C1 segment of cervical spinal cord (tissue), 14 donors: ENCODE results near the gene GATA1.
"Not testable (repeated sequence)": the region's sequence is repeated elsewhere in the genome, so short reads cannot be mapped to it uniquely, and the experiment has no call there.

Experiments
- DNase-seq, 14 donors: peaks; one replicate each; lab custom pipeline; 2025; lab: John Stamatoyannopoulos, UW

The GATA1 gene

DNA sequence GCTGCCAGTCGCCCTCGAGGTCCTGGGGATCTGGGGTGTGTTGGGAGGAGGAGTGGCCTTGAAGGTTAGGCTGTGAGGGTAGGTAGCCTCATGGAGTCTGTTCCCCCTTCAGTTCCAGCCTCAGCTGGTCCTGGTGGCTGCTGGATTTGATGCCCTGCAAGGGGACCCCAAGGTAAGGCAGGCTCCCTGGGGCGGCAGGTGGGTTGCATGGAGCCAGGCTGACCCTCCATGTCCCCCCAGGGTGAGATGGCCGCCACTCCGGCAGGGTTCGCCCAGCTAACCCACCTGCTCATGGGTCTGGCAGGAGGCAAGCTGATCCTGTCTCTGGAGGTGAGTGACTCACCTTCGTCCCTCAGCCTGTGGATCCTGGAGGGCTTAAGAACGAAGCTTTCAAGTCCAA is 28.3 kb downstream of the GATA1 start:
- no peak for DNase-seq

- no peak for DNase-seq
Measured at GRCh38 chrX:48815266-48815665, 28.9 kb downstream of the GATA1 start.

DNA sequence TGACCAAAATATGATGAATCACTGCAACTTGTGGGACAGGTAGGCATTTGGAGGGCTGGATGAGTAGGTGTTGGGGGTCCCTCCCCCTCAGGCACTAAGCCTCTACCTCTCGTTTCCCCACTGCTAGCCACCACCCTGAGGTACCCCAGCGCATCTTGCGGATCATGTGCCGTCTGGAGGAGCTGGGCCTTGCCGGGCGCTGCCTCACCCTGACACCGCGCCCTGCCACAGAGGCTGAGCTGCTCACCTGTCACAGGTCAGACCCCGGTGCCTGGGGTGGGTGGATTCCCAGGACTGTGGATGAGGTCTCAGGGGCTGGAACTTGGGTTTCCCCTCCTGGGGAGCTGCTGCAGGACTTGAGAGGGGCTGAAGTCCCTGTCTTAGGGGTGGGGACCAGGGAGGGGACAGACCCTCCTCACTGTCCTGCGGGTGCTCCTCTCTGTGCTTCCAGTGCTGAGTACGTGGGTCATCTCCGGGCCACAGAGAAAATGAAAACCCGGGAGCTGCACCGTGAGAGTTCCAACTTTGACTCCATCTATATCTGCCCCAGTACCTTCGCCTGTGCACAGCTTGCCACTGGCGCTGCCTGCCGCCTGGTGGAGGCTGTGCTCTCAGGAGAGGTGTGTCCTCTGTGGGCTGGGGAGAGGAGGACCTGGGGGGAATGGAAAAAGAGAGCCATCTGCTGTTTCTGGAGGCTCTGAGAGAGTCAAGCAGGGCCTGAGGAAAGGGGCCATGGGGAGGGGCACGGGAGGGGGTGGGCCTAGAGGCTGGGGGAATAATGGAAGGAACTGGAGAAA is 29.8 kb downstream of the GATA1 start:
- DNase-seq, result no peak

DNA sequence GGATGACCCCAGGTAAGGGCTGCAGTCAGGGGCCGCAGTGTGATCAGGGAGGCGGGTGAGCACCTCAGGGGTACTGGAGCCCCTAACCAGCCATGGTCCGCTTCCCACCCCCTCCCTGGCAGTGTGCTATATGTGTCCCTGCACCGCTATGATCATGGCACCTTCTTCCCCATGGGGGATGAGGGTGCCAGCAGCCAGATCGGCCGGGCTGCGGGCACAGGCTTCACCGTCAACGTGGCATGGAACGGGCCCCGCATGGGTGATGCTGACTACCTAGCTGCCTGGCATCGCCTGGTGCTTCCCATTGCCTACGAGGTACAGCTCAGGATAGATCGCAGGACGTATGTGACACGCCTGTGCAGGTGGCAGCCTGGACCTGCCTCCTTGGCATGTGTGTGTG is 31.7 kb downstream of the GATA1 start:
- DNase-seq, result no peak

DNA sequence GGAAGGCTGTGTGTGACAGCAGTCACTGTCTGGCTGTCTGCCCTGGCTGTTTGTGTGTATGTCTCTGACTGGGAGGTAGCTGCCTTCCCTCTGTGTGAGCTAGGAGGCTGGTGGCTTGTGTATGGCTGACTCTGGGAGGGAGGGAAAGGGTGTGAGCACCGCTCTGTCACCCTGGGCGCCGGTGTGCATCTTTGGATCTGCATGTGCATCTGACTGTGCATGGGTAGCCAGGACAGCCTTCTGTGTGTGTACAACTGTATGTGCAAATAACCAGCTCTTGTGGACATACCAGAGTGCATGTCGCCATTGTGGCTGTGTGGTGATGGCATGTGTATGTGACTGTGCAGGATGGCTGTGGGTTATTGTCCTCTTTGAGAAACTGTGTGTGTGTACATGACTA is 32.5 kb downstream of the GATA1 start:
- DNase-seq, result peak in 1 of 14 donors; percentile 25

GRCh38 chrX:48819394-48819793 is 33.0 kb downstream of the GATA1 start:
- not testable (repeated sequence) for DNase-seq

GRCh38 chrX:48823053-48823452 is 36.7 kb downstream of the GATA1 start:
- no peak for DNase-seq

DNA sequence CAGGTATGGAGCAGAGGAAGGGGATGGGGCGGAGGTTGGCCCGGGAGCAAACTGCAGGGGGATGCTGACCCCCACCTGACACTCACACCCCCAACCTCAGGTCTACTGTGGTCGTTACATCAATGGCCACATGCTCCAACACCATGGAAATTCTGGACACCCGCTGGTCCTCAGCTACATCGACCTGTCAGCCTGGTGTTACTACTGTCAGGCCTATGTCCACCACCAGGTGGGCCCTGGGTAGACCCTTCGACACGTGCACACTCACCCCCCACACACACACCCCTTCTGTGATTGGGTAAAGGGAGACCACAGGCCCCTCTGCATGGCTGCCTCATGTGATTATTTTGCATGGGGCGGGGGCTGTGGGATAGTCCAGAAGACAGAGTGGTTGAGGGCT is 37.7 kb downstream of the GATA1 start:
- no peak for DNase-seq

DNA sequence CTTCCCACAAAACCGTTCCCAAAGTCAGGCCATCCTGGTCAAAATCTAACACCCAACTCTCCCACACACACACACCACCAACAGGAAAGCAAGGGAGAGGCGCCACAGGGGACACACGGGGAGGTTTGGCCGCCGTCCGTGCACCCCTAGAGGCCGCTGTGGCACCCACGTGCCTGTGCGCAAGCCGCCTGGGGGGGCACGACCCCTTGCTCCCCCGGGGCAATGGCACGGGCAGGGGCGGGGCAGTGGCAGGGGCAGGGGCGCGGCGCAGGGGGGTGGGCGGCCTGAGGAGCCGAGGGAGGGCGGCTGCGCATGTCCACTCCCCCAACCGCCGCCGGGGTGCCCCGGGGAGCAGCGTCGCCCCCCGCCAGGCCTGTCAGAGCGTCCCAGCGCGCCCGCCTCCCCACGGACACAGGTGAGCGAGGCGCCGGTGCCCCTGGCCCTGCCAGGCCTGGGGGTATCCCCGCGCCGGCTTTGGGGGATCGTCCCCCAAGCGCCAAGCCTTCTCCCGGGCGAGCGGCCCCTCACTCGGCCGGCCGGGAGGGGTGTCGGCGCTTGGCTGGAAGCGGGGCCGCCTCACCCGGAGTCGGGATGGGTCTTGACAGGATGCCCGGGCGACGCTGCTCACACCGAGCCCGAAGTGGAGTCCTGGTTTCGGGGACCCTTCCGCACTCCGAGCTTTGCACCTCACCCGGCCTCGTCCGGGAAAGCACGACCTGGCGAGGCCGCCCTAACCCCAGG is 39.9 kb downstream of the GATA1 start, which contains the start of gene ERAS:
TSS of gene ERAS (plus strand) at position 379 of the 741 bp plus-strand sequence. CDS start 2,611 bp downstream, outside the sequence.
- DNase-seq, result no peak

DNA sequence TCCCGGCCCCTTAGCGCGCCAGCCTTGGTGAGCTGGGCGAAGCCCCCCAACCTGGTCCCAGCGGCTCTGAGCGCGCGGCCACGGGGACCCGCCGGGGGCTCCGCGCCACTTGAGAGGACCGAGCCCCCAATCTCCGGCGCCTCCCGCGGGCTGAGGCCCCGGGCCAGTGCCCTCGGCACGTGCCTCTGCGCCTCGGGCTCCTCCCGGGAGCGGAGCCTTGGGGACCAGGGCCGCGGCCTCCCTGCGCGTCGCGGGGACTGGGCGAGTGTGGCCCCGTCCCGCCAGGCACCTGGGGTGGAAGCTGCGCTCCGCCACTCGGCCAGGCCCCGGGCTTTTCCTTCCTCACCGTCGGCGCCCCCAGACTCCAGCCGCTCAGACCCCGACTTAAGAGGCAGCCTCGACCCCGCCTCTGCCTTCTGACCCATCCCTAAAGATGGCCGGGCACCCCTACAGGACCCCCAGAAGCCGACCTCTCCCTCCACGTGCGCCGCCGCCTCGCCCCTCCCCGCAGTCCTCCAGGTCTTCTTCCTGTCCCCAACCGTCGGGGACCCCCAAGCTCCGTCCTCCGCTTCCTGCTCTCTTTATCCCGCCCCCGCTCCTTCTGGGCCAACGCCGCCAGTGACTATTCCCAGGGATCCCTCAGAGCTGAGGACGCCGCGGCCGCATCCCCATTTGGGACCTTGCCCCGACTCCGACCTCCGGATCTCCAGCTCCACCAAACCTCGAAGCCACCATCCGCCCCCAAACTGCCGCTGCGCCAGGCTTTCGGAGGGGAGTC is 40.7 kb downstream of the GATA1 start:
- no peak for DNase-seq

DNA sequence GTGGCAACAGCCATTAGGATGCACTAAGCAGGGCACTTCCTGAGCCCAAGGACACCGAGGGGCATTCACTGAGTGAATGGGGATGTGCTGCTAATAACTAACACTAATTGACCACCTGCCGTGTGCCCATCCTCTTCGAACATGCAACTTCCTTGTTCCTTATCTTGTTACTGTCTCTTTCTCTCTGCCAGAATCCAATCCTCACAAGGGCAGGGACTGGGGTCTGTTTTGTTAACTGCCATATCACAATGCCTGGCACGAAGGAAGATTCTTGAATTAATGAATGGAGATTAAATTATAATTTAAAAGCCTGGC is 41.2 kb downstream of the GATA1 start:
- DNase-seq, result no peak

DNA sequence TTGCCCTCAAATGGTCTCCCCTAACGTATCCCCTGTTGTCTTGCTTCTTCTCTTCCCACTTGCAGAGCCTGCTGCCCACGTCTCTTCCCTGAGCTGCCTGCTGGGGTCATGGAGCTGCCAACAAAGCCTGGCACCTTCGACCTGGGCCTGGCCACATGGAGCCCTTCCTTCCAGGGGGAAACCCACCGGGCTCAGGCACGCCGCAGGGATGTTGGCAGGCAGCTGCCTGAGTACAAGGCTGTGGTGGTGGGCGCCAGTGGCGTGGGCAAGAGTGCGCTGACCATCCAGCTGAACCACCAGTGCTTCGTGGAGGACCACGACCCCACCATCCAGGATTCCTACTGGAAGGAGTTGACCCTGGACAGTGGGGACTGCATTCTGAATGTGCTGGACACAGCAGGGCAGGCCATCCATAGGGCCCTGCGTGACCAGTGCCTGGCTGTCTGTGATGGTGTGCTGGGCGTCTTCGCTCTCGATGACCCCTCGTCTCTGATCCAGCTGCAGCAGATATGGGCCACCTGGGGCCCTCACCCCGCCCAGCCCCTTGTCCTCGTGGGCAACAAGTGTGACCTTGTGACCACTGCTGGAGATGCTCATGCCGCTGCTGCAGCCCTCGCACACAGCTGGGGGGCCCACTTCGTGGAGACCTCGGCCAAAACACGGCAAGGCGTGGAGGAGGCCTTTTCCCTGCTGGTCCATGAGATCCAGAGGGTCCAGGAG is 42.8 kb downstream of the GATA1 start:
- no peak for DNase-seq

DNA sequence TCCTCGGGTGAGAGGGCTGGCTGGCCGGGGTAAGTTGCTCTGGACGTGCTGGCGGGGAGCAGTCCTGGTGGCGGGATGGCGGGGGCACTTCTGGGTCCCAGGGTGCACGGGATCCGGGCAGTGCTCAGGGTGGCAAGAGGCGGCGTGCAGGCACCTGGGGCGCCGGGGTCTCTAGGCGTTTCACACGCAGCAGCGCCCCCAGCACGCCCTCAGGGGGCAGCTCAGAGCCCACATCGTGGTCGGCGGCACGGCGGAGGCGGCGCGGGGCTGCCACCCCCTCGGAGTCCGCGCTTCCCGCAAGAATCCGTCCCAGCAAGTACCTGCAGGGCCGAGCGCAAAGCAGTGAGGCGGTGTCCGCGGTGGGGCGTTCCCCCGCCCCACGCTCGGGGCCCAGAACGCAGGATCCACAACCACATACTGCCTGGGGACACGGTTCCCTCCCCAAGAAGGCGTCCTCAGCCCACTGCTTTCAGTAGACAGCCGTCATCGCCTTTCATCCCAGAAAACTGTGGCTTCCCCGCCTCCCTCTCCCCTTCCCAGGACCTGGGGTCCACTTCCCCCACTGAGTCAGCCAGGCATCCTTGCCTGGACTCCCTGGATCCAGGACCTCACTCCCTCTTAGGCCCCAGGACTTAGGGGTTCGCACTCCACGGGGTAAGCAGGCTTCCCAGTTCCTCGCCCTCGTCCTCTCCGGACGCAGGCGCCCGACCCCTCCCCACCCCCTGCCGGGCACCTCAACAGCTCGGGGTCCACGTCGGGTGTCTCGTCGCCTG is 44.9 kb downstream of the GATA1 start:
- DNase-seq, result no peak

GRCh38 chrX:48831909-48832291 is 45.5 kb downstream of the GATA1 start:
- no peak for DNase-seq

DNA sequence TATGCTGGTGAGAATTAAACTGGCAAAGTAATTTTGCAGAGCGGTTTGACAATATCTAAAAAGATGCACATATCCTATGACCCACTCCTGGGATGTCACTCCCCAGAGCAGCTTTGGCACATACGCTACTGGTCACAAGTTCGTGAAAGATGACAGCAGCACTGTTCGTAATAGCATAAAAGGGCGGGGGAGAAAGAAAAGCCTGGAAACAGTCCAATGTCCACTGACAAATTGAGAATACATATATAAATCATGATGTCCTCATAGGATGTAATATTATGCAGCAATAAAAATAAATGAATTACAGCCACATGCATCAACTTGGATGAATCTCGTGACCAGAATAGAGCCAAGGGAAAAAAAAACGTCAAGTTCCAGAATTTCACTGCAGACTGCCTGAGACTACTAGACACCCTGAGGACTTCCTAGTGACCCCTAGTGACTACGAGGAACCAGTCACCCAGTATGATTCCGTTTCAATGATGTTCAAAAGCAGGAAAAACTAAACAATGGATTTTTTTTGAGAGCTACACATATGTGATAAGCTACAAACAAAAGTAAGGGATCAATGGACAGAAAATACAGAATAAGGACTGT is 47.2 kb downstream of the GATA1 start:
- DNase-seq, result peak in 1 of 14 donors; percentile 25

DNA sequence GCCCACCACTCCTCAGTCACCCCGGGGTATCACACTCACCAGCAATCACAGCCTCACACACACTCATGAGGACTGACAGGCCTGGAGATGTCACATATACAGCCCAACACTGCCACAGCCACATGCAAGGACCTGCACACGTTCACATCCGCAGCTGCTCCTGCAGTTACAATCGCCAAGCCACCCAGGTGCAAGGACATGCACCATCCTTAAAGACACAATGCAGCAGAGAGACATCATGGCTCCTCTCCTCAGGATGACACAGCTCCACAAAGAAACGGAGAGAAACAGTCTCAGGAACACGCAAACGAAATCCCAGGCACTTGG is 48.0 kb downstream of the GATA1 start:
- peak in 1 of 14 donors; percentile 37 for DNase-seq

GRCh38 chrX:48835524-48836329 is 49.3 kb downstream of the GATA1 start, which contains the start of gene PCSK1N:
TSS of gene PCSK1N (minus strand) at chrX:48835610. CDS start at chrX:48835532, 78 bp downstream.
- DNase-seq, result peak in 7 of 14 donors; percentile 1 to 71 (median 11)

- DNase-seq, result no peak
Measured at GRCh38 chrX:48839686-48840085, 53.3 kb downstream of the GATA1 start.
